T-helper 9 cell (primary cell): ENCODE results near the gene LZTFL1.

Experiments
- DNase-seq: peaks from one replicate; pipeline ENCODE4 v3.0.0-alpha.2; 2020

Gene LZTFL1

GRCh38 chr3:45782381-45782780, 59.5 kb downstream of the LZTFL1 start:
- DNase-seq: no peak

- no peak for DNase-seq
These were observed 60.1 kb downstream of the LZTFL1 start for GRCh38 chr3:45781841-45782240.

- DNase-seq: no peak
These were observed 60.6 kb downstream of the LZTFL1 start for GRCh38 chr3:45781271-45781670.

GRCh38 chr3:45779746-45780735, 61.9 kb downstream of the LZTFL1 start:
- no peak for DNase-seq

GRCh38 chr3:45778761-45779201, 63.1 kb downstream of the LZTFL1 start:
- no peak for DNase-seq

- DNase-seq: no peak
These were observed 64.1 kb downstream of the LZTFL1 start for GRCh38 chr3:45777746-45778386.

GRCh38 chr3:45777111-45777745, 64.7 kb downstream of the LZTFL1 start:
- DNase-seq: no peak

- DNase-seq: no peak
These were observed 65.3 kb downstream of the LZTFL1 start for GRCh38 chr3:45776611-45777010.

- DNase-seq: no peak
These were observed 65.7 kb downstream of the LZTFL1 start for GRCh38 chr3:45776301-45776595.

- no peak for DNase-seq
These were observed 66.2 kb downstream of the LZTFL1 start for GRCh38 chr3:45775571-45776300.

GRCh38 chr3:45774581-45775521, 67.1 kb downstream of the LZTFL1 start:
- no peak for DNase-seq

GRCh38 chr3:45773714-45774449, 68.0 kb downstream of the LZTFL1 start:
- no peak for DNase-seq
